Cortex of kidney (tissue), 1 donor: ENCODE data around the gene NMRAL1.

ENCODE experiments used
- DNase-seq: peaks from one replicate; lab custom pipeline; 2025; lab: John Stamatoyannopoulos, UW

The NMRAL1 gene

DNA sequence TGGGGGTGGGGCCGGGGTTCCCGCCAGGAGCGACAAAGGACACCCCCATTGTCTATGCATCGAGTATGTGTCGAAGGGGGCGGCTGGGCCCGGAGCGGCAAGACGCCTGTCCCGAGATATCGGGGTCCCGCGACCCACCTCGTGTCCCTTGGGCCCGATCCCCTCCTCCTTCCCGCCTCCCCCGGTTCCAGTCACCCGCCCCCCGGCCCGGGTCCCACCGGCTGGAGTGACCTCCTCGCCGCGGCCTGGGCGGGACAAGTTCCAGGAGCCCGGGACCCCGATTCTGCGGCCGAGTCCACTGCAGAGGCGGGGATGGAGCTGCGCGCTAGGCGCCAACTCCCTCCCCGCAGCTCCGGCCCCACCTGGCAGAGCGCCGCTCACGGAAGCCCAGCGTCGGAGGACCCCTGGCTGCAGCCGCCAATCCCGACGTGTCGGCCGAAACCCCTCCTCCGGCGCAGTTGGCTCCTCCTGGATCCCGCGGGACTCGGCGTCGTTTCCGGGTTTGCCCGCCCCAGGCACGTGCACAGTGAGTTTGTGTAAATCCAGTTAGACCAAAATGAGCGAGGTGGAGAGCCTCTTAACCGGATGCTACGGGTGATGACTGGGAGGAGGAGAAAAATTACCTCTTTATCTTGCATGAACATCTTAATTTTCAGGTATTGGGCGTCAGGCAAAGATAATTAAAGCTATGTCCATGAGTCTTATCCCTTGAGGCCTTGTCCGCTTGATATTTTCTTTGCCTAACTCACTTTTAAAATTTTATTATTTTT, at the start of gene NMRAL1:
TSS of gene NMRAL1 (minus strand) at position 434 of the 770 bp plus-strand sequence. CDS start 493 bp downstream, outside the sequence.
- DNase-seq: peak; percentile 60

GRCh38 chr16:4523686-4524085, 49.3 kb upstream of the NMRAL1 start:
- no peak for DNase-seq

DNA sequence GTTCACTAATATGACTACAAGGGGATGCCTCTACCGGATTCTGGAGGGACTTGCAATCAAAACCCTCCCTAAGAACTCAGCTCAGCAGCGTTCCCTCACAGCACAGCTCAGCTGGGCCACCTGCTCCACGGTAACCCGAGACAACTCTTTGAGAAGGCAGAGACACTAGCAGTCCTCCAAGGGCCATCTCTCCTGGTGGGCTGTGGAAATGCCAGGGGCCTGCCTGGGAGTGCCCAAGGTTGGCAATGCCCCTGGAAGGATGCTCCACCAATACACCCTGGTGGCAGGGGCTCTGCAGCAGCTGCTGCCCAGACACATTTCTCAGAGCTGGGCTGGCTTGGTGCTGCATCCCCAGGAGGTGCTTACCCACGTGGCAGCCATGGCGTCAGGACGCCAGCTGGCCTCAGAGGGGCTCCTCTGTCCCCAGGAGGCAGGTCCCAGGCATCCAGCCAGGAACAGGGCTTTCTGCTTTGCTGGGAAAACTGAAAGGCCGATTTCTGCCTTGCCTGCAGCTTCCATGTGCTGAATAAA, 47.7 kb upstream of the NMRAL1 start:
- no peak for DNase-seq

DNA sequence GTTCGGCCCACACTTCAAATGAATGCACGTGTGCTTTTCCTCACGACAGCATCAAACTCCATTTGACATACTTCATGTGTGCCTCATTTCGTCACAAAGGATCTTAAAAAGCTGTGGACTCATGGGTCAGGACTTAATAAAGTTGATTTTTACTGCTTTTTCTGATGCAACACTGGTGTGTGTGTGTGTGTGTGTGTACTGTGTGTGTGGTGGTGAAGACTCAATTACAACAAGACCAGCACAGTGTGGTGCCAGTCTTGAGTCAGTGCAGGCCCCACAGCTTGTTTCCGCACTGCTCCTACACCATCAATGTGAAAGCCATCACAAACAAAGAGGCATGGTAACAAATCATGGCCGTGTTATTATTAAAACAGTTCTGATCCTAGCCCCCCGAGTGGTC, 46.5 kb upstream of the NMRAL1 start:
- no peak for DNase-seq

GRCh38 chr16:4519274-4520058, 45.0 kb upstream of the NMRAL1 start:
- no peak for DNase-seq

DNA sequence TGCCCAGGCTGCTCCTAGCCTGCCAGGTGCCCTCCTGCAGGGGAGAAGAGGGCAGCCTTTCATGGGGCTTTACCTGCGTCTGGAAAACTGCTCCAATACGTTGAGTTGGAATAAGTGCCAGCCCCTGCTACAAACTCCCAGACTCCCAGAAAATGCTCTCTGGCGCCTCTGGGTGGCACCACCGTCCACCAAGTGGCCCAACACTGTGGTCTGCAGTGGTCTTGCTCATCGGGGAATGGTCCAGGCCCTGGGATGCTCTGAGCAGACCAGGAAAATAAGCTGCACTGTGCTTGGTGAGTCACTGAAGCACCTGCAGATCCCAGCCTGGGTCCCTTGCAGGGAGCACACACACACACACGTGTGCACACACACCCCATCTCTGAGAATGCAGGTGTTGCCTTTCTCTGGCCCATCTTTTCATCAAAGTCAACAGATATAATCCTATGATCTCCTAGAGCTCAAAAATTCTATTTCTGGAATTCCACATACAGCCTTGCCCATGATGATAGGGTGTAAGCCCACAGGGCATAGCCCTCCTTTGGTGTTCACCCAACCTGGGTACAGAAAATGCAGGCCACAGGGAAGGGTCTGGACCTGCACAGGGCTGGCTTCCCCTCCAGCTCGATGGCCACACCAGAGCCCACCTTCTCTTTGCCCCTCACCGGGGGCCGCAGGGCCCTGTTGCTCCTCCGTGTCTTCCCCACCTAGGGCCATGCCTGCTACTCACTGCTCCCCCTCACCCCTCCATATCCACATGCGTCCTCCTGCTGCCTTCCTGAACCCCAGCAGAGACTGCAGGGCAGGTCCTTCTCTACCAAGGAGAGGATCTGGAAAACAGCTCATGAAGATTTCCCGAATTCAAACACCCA, 43.6 kb upstream of the NMRAL1 start:
- DNase-seq: no peak

GRCh38 chr16:4515611-4516233, 41.3 kb upstream of the NMRAL1 start:
- no peak for DNase-seq

DNA sequence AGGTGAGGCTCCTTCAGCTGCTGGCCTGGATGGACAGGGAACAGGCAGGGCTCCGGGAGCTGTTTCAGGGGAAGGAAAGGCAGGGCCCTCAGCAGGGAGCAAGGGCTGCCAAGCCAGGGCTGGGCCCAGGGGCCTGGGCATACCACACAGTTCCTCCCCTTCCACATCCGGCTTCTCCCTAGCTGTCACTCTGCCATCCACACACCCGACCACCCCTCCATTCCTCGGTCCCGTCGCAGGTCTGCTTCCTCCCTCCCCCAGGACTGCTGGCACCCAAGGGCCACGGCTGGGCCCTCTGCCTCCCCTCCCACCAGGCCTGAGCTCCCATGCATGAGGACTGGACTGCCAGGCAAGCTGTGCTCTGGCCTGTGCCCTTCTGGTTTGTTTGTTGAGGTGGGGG, 40.2 kb upstream of the NMRAL1 start:
- no peak for DNase-seq

DNA sequence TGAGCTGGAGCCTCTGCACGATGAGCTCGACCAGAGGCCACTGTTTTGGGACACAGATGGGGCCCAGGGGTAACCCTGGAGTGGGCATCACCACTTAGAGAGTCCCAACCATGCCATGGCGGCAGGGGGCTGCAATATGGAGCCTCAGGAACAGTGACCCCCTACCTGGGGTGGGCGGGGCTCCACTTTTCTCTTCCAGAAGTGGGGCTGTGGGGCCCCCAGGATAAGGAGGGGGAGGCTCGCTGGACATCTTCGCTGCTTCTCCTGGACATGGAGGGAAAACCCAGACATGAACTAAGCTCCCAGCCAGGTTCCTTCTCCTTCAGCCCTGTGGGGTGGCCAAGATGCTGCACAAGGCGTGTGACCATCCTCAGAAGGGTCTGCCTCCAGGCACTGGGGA, 39.5 kb upstream of the NMRAL1 start:
- no peak for DNase-seq

- DNase-seq: no peak
These were observed 38.8 kb upstream of the NMRAL1 start for GRCh38 chr16:4513086-4513860.

DNA sequence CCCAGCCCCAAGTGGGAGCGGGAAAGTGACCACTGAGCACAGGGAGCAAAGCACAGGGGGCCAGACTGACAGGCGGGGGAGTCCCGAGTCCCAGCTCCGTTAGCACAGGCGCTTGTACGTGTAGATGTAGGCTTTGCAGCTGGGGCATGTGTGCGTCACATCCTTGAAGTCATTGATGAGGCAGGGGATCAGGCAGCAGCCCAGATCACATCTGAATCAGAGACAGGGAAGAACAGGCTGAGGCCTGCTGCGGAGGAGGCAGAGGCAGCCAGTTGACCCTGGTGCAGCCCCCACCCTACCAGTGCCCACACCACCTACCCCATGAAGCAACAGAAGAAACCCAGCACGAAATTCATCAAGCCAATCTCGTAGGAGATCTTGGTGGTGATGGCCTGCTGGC, 38.0 kb upstream of the NMRAL1 start:
- DNase-seq: no peak

GRCh38 chr16:4511441-4512082, 37.1 kb upstream of the NMRAL1 start:
- DNase-seq: no peak

GRCh38 chr16:4510747-4511426, 36.5 kb upstream of the NMRAL1 start:
- no peak for DNase-seq

- DNase-seq: no peak
These were observed 35.7 kb upstream of the NMRAL1 start for GRCh38 chr16:4510131-4510530.

DNA sequence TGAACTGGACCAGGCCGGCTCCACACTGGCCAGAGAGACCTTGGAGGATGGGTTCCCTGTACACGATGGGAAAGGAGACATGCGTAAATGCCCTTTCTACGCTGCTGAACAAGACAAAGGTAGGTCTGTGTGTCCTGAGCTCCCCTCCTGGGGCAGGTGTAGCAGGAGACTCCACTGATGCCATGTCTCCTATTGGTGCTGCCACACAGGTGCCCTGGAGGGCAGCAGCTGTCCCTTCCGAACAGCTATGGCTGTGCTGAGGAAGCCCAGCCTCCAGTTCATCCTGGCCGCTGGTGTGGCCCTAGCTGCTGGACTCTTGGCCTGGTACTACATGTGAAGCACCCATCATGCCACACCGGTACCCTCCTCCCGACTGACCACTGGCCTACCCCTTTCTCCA, 35.0 kb upstream of the NMRAL1 start:
- DNase-seq: no peak

GRCh38 chr16:4508806-4509205, 34.4 kb upstream of the NMRAL1 start:
- no peak for DNase-seq

- DNase-seq: no peak
These were observed 33.3 kb upstream of the NMRAL1 start for GRCh38 chr16:4507588-4508345.

GRCh38 chr16:4506450-4506849, 32.0 kb upstream of the NMRAL1 start:
- no peak for DNase-seq
